ENCODE data around the gene MTOR. TPM values are rescaled to one million over a fixed set of nuclear protein-coding genes. Genes with fewer than 3 reads are reported as not detected.

Gene MTOR
- total and polyA plus RNA-seq, 2 of the 8 experiments (the other 6 are each of a cell fraction or from before 2014, with no cell fraction given) = 44.2 to 76.8 TPM

DNA sequence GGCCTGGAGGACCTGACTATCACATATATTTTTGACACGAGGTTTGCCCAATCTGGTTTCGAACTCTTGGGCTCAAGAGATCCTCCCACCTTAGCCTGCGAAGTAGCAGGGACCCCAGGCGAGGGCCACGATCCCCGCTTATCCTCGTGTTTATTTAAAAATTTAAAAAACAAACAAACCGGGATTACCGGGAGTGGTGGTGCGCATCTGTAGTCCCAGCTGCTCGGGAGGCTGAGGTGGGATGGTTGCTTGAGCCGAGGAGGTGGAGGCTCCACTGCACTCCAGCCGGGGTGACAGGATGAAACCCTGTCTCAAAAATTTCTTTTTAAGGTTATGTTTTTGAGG lies 162.2 kb downstream of the MTOR start (continued):
- no peak for TF ChIP-seq RFX5 (IDR thresholded peaks at IDR 0.05; ENCODE audit: borderline replicate concordance, low read depth, low read length)
- TF ChIP-seq SIRT6 (IDR thresholded peaks at IDR 0.05; ENCODE audit: low read length) = no peak
- no peak for TF ChIP-seq RXRA (IDR thresholded peaks at IDR 0.05; ENCODE audit: insufficient read depth, low read depth, low read length)

Data from H1 (cell line).